ENCODE results near the gene FARSB.
"Not testable (repeated sequence)": the region's sequence is repeated elsewhere in the genome, so short reads cannot be mapped to it uniquely, and the experiment has no call there.

FARSB gene

DNA sequence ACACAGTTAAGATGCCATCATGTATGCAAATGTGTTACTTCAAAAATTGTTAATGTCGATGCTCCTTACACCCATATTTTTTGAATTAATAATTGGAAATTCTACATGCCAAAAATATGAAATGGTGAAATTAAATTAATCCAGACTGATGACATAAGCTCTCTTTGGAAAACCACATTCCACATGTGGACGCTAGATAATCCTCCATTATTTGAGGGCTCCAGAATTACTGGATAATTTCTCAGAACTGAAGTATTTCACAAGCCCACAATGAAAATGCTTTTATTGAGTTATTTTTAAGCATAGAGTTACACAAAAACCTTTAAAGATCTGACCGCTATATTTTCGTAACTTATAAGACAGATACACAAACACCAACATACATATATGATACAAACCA lies 47.8 kb downstream of the FARSB start:
- H3K4me1 Mint-ChIP-seq (ENCODE audit: low read depth), result no peaks in the 10 kb centered on the region
- no peak overlapping the region for H3K4me3 Mint-ChIP-seq
- H3K36me3 Mint-ChIP-seq (ENCODE audit: low read depth), result peaks cover 27% of the 10 kb centered on the region
- H3K27me3 Mint-ChIP-seq, result no peaks in the 10 kb centered on the region
- no peaks in the 10 kb centered on the region for H3K9me3 Mint-ChIP-seq
- H3K27ac Mint-ChIP-seq, result no peak overlapping the region
- intact Hi-C loops (cut with micrococcal nuclease), result no loop called here

DNA sequence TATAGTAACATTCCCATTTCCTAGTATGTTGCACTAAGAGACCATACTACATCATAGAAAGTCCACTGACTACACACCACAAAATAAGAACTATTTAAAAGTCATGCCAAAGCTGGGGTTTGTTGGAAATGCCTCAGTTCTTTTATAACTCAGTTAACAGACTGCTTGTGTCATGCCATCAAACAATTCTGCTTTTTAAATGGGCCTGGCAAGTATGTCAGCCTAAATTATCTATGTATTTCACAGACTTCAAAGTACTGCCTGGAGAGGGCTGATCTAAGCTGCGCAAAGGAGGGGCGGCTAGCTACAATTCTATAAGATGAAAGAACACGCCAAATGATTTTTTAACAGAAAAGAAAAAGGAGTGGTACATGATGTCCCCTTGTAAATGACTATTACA lies 49.6 kb downstream of the FARSB start:
- intact Hi-C loops (cut with micrococcal nuclease), result no loop called here

GRCh38 chr2:222604749-222605515 lies 51.0 kb downstream of the FARSB start:
- no peaks in the 10 kb centered on the region for H3K9me3 Mint-ChIP-seq
- H3K36me3 Mint-ChIP-seq (ENCODE audit: low read depth), result peaks cover 31% of the 10 kb centered on the region

More for the DNA sequence above, 49.6 kb downstream of the FARSB start:
- no peaks in the 10 kb centered on the region for H3K4me1 Mint-ChIP-seq (ENCODE audit: low read depth)
- H3K9me3 Mint-ChIP-seq, result no peaks in the 10 kb centered on the region
- H3K4me3 Mint-ChIP-seq, result no peak overlapping the region
- H3K27ac Mint-ChIP-seq, result no peak overlapping the region
- peaks cover 34% of the 10 kb centered on the region for H3K36me3 Mint-ChIP-seq (ENCODE audit: low read depth)
- H3K27me3 Mint-ChIP-seq, result no peaks in the 10 kb centered on the region

GRCh38 chr2:222603501-222603900 lies 52.4 kb downstream of the FARSB start:
- intact Hi-C loops (cut with micrococcal nuclease), result no loop called here
- Mint-ChIP-seq H3K4me3 (no peak overlapping the region), H3K9me3 (no peaks in the 10 kb centered on the region), H3K36me3 (ENCODE audit: low read depth) (peaks cover 45% of the 10 kb centered on the region), H3K27me3 (no peaks in the 10 kb centered on the region), H3K27ac (no peak overlapping the region), H3K4me1 (ENCODE audit: low read depth) (no peaks in the 10 kb centered on the region)

More at GRCh38 chr2:222604749-222605515, 51.0 kb downstream of the FARSB start:
- Mint-ChIP-seq H3K4me3 (no peak overlapping the region), H3K27ac (no peak overlapping the region), H3K27me3 (no peaks in the 10 kb centered on the region), H3K4me1 (ENCODE audit: low read depth) (no peaks in the 10 kb centered on the region)
- intact Hi-C loops (cut with micrococcal nuclease), result no loop called here

DNA sequence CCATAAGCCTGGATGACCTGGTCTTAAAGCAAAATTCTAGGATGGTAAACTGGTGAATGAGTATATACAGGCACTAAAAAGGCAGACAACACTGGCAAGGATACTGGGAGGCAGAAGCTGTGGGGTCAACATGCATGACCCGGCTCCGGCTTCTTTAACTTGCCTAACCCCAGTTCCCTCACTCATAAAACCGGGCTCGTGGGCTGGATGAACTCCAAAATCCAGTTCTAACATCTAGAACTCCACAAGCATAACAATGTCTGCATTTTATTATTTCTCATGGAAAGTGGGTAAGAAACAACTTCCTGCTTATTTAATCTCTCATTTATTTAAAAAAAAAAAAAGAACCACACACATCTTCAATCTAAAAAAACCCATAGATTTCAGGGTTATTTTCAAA lies 57.3 kb downstream of the FARSB start:
- intact Hi-C loops (cut with micrococcal nuclease), result no loop called here

DNA sequence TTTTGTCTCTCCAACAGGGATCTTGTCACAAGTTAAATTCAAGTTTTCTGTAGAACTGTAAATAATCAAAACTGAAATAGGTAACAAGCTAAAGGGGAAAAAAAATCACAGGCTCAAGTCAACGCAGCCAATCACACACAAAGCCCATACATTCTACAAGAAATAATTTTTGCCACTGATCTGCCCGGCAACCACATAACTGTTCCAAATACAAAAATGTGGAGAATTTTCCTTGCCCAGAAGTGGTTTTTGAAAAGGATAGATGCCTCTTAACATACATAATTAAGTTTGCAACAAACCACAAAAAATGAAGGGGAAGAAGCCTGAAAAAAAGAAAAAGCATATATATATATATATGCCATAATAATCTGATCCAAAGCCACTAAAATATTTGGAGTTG lies 60.3 kb downstream of the FARSB start:
- H3K36me3 Mint-ChIP-seq (ENCODE audit: low read depth), result peaks cover 60% of the 10 kb centered on the region

More for the DNA sequence above, 57.3 kb downstream of the FARSB start:
- Mint-ChIP-seq H3K27ac (no peak overlapping the region), H3K36me3 (ENCODE audit: low read depth) (peaks cover 61% of the 10 kb centered on the region), H3K4me1 (ENCODE audit: low read depth) (no peaks in the 10 kb centered on the region), H3K9me3 (no peaks in the 10 kb centered on the region), H3K27me3 (no peaks in the 10 kb centered on the region), H3K4me3 (no peak overlapping the region)

GRCh38 chr2:222594679-222595078 lies 61.2 kb downstream of the FARSB start:
- intact Hi-C loops (cut with micrococcal nuclease), result no loop called here
- Mint-ChIP-seq H3K4me1 (ENCODE audit: low read depth) (no peaks in the 10 kb centered on the region), H3K36me3 (ENCODE audit: low read depth) (peaks cover 62% of the 10 kb centered on the region)

More for the DNA sequence above, 60.3 kb downstream of the FARSB start:
- intact Hi-C loops (cut with micrococcal nuclease), result no loop called here
- H3K9me3 Mint-ChIP-seq, result no peaks in the 10 kb centered on the region
- no peak overlapping the region for H3K27ac Mint-ChIP-seq
- H3K27me3 Mint-ChIP-seq, result no peaks in the 10 kb centered on the region
- H3K4me1 Mint-ChIP-seq (ENCODE audit: low read depth), result no peaks in the 10 kb centered on the region
- H3K4me3 Mint-ChIP-seq, result no peak overlapping the region

GRCh38 chr2:222592176-222592575 lies 63.7 kb downstream of the FARSB start:
- H3K36me3 Mint-ChIP-seq (ENCODE audit: low read depth), result peaks cover 55% of the 10 kb centered on the region
- no peaks in the 10 kb centered on the region for H3K27me3 Mint-ChIP-seq
- intact Hi-C loops (cut with micrococcal nuclease), result no loop called here
- H3K4me3 Mint-ChIP-seq, result no peak overlapping the region
- H3K4me1 Mint-ChIP-seq (ENCODE audit: low read depth), result no peaks in the 10 kb centered on the region
- H3K27ac Mint-ChIP-seq, result no peak overlapping the region
- peaks cover 5% of the 10 kb centered on the region for H3K9me3 Mint-ChIP-seq

More at GRCh38 chr2:222594679-222595078, 61.2 kb downstream of the FARSB start:
- H3K9me3 Mint-ChIP-seq, result no peaks in the 10 kb centered on the region
- no peak overlapping the region for H3K27ac Mint-ChIP-seq
- no peaks in the 10 kb centered on the region for H3K27me3 Mint-ChIP-seq
- H3K4me3 Mint-ChIP-seq, result no peak overlapping the region

DNA sequence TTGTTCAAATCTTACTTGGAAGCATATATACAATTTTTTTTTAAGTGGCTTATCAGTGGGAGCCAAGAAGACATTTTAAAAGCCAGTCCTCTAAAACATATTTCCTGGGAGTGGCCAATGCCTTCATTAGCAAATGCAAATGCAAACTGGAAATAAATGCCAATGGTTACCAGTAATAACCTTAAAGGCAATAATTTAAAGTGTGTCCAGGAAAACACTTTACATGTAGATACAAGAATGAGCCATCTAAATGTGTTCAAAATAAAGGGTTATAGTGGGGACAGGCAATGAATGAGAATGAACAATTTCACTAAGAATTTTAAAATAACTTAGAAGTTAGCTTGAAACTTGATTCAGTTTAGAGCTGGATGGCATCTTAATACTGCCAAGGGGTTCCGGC lies 64.2 kb downstream of the FARSB start:
- Mint-ChIP-seq H3K36me3 (ENCODE audit: low read depth) (peaks cover 55% of the 10 kb centered on the region), H3K4me3 (no peak overlapping the region), H3K27me3 (no peaks in the 10 kb centered on the region), H3K4me1 (ENCODE audit: low read depth) (no peaks in the 10 kb centered on the region), H3K27ac (no peak overlapping the region), H3K9me3 (peaks cover 9% of the 10 kb centered on the region)
- intact Hi-C loops (cut with micrococcal nuclease), result no loop called here

DNA sequence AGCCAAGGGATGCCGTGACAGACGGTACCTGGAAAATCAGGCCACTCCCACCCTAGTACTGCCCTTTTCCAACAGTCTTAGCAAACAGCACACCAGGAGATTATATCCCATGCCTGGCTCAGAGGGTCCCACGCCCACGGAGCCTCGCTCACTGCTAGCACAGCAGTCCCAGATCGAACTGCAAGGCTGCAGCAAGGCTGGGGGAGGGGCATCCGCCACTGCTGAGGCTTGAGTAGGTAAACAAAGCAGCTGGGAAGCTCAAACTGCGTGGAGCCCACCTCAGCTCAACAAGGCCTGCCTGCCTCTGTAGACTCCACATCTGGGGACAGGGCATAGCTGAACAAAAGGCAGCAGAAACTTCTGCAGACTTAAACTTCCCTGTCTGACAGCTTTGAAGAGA lies 71.3 kb downstream of the FARSB start:
- peaks cover 59% of the 10 kb centered on the region for H3K36me3 Mint-ChIP-seq (ENCODE audit: low read depth)
- H3K9me3 Mint-ChIP-seq, result peaks cover 24% of the 10 kb centered on the region
- H3K4me3 Mint-ChIP-seq; intact Hi-C loops (cut with micrococcal nuclease); H3K27ac Mint-ChIP-seq; H3K4me1 Mint-ChIP-seq (ENCODE audit: low read depth); H3K27me3 Mint-ChIP-seq: not testable (repeated sequence)

GRCh38 chr2:222582928-222583327 lies 73.0 kb downstream of the FARSB start:
- Mint-ChIP-seq H3K27ac (no peak overlapping the region), H3K4me3 (no peak overlapping the region), H3K27me3 (no peaks in the 10 kb centered on the region), H3K9me3 (peaks cover 24% of the 10 kb centered on the region), H3K4me1 (ENCODE audit: low read depth) (no peaks in the 10 kb centered on the region), H3K36me3 (ENCODE audit: low read depth) (peaks cover 49% of the 10 kb centered on the region)
- intact Hi-C loops (cut with micrococcal nuclease), result no loop called here

- Mint-ChIP-seq H3K4me1 (ENCODE audit: low read depth) (peaks cover 17% of the 10 kb centered on the region), H3K27me3 (no peaks in the 10 kb centered on the region), H3K36me3 (ENCODE audit: low read depth) (peaks cover 19% of the 10 kb centered on the region), H3K4me3 (no peak overlapping the region), H3K9me3 (no peaks in the 10 kb centered on the region), H3K27ac (no peak overlapping the region)
- intact Hi-C loops (cut with micrococcal nuclease), result no loop called here
Measured at GRCh38 chr2:222577341-222577740, 78.6 kb downstream of the FARSB start.

DNA sequence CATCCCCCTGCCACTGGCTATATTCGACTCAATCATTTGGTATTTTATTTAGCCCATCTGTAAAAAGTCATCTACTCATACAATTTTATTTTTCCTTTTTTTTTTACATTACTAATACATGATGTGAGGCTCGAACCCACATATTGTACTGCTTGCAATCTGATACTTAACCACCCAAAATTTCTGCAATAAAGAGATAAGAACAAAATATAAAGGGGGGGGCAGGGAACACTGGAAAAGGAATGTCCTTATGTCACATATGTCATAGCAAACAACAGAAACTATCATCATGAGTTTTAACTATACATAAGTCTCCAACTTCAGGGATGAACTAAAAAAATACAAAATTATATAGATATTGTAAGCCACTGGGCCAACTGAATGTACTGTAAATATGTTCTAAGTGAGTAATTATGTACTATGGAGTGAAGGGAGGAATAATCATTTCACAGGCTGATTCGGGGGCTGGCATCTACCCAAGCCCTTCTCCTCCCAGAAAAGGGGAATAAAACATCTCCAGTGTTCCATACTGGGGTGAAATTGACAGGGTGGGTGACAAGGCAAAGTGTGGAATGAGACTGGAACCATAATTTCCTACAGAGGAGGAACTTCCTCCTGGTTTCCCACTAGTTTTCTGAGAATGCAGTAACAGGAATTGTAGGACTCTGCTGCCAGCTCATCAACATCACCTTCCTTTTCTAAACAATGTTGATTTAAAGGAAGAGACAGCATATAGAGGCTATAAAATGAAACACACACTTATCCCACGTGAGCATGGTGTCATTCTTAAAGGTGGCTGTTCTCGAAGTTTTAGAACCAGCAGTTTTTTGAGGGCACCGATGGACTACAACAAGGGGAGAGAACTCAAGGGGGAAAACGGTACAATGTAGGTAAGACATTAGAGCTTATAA lies 79.5 kb downstream of the FARSB start:
- no peaks in the 10 kb centered on the region for H3K27me3 Mint-ChIP-seq
- intact Hi-C loops (cut with micrococcal nuclease), result no loop called here
- H3K4me1 Mint-ChIP-seq (ENCODE audit: low read depth), result peaks cover 17% of the 10 kb centered on the region
- peaks cover 22% of the 10 kb centered on the region for H3K36me3 Mint-ChIP-seq (ENCODE audit: low read depth)
- no peak overlapping the region for H3K4me3 Mint-ChIP-seq
- H3K9me3 Mint-ChIP-seq, result no peaks in the 10 kb centered on the region
- H3K27ac Mint-ChIP-seq, result no peak overlapping the region

DNA sequence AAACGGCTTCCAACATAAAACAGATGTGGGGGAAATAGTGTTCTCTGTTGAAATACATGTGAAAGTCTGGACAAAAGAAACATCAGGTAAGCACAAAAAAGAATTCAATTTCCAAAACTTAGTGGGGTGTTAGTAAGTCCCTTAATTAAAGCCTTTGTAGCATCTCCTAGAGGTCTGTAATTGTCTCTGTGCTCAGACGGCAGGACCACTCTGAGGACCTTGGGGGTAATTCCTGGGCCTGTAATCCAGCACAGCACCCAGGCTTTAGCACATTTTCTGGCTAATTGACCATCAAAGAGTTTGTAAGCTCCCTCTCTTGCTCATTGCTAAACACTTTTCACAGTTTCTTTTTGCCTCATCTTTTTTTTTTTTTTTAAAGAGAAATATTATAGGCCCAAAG lies 80.3 kb downstream of the FARSB start:
- no peak overlapping the region for H3K27ac Mint-ChIP-seq
- H3K36me3 Mint-ChIP-seq (ENCODE audit: low read depth), result peaks cover 30% of the 10 kb centered on the region
- H3K4me1 Mint-ChIP-seq (ENCODE audit: low read depth), result peaks cover 17% of the 10 kb centered on the region
- H3K9me3 Mint-ChIP-seq, result no peaks in the 10 kb centered on the region
- no peaks in the 10 kb centered on the region for H3K27me3 Mint-ChIP-seq
- intact Hi-C loops (cut with micrococcal nuclease), result no loop called here
- H3K4me3 Mint-ChIP-seq, result no peak overlapping the region
